Activated CD4-positive, alpha-beta memory T cell treated with anti-CD3 and anti-CD28 coated beads, Interleukin-2, amount 10 ng/mL, durations not matched to agents 7 days and 5 days (primary cell): ENCODE measurements around the gene GNG10. TPM values are rescaled to one million over a fixed set of nuclear protein-coding genes. Genes with fewer than 3 reads are reported as not detected.

Experiments used
- CTCF ChIA-PET: fragments of 350-600 bp; sonication (Branson Sonifier 250); formaldehyde crosslinking; loops from one replicate; lab custom pipeline; 2021; ENCODE audit warnings: antibody characterized with exemption, inconsistent platforms; lab: Charles Lee
- POLR2A ChIA-PET: fragments of 350-600 bp; sonication (Branson Sonifier 250); formaldehyde crosslinking; loops from one replicate; lab custom pipeline; 2021; ENCODE audit warnings: antibody characterized with exemption; lab: Charles Lee
- DNase-seq: peaks from one replicate; pipeline ENCODE4 v3.0.0-alpha.2; 2020
- H3K27ac Mint-ChIP-seq: one replicate; pipeline ENCODE4 v1.8.0; 2021; ENCODE audit warnings: mild to moderate bottlenecking, mixed read lengths
- H3K27me3 Mint-ChIP-seq: one replicate; pipeline ENCODE4 v1.8.0; 2021; ENCODE audit warnings: mixed read lengths
- H3K36me3 Mint-ChIP-seq: one replicate; pipeline ENCODE4 v1.8.0; 2021; ENCODE audit warnings: low read depth, mixed read lengths
- H3K4me1 Mint-ChIP-seq: one replicate; pipeline ENCODE4 v1.8.0; 2021; ENCODE audit warnings: mixed read lengths
- H3K4me3 Mint-ChIP-seq: one replicate; pipeline ENCODE4 v1.8.0; 2021; ENCODE audit warnings: mild to moderate bottlenecking, mixed read lengths
- H3K9me3 Mint-ChIP-seq: one replicate; pipeline ENCODE4 v1.8.0; 2021; ENCODE audit warnings: mixed read lengths
- total RNA-seq, 2 experiments: library from RNA; stranded (reverse); gene quantifications; one replicate each; pipeline ENCODE4 v1.2.3, GENCODE V29; 2021

Gene GNG10
- total RNA-seq, 2 experiments from 2014 or later, result 22.2 to 23.8 TPM

DNA sequence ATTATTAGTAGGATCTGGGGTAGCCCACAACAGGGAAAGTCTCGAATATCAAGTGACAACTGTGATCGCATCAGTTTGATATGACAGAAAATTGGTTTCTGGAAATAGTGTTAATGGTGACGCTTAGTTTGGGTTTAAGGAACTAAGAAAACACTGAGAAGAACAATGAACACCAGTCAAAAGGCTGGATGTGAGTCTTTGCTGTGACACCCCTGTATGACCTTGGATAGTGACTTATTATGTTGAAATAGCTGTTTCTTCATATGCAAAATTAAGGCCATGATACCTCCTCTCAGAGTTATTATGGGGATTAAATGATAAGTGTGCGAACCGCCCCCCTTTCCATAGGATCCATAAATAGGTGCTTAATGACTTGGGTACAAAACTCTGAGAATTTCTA lies 29.3 kb upstream of the GNG10 start:
- H3K36me3 Mint-ChIP-seq, result peaks cover 15% of the 10 kb centered on the region
- H3K4me1 Mint-ChIP-seq, result peaks cover 38% of the 10 kb centered on the region
- POLR2A ChIA-PET, result interaction anchor here (1.2 to 2.6 kb wide), 7 partner anchors 11 to 149 kb away, joined by 3 to 35 read pairs (median 5); partner anchors contain the start of gene GNG10
- H3K9me3 Mint-ChIP-seq, result no peaks in the 10 kb centered on the region
- peak overlapping the region; percentile 67 for H3K27ac Mint-ChIP-seq
- no peak for DNase-seq
- H3K4me3 Mint-ChIP-seq, result peak overlapping the region; percentile 85
- no peaks in the 10 kb centered on the region for H3K27me3 Mint-ChIP-seq
- CTCF ChIA-PET, result interaction anchor here (1.4 kb wide), 2 partner anchors 10 to 443 kb away, joined by 5 to 8 read pairs; no protein-coding TSS in a partner anchor

DNA sequence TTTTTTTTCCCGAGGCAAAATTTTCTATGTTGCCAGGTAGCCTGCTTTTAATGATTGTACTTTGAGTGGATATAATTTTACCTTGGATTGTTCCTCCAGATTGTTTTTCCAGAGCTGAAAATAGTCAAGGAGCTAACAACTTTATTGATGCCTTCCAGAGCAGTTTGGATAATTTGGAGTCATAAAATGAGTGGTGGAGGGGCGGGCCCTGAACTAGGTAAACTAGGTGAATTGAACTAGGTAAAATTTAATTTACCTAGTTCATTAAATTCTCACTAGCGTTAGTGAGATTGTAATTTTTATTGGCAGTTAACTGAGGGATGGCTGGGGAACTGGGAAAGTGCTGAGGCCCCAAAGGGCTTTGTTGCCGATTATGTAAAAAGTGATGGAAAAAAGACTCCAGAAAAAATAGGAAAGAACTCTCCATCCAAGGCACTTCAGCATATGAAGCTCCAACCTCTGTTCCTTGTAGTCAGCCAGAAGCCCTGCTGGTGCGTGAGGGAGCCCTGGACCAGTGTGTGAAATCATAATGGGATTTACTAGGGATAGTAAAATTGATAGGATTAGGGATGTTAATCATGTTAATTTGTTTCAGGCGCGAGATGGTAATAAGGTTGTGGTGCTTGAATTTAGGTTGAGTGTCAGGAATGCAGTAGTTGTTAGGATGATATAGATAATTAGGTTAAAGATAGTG lies 28.6 kb upstream of the GNG10 start:
- no peak overlapping the region for H3K27ac Mint-ChIP-seq
- DNase-seq, result no peak

DNA sequence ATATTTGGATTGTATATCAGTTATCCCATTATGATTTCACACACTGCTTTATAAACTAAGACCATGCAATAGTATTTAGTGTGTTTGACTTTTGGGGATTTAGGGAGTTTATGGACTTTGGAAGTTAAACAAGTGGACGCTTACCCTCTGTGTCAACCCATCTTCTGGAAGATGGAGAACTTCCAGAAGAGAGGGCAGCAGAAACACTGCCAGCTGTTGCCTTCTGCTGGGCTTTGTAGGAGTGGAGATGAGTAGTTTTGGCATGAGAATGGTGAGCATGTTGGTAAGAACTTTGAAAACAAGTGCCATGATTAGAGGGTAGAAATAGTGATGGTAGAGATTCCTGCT lies 28.0 kb upstream of the GNG10 start:
- peaks cover 15% of the 10 kb centered on the region for H3K36me3 Mint-ChIP-seq
- no peaks in the 10 kb centered on the region for H3K9me3 Mint-ChIP-seq
- H3K4me1 Mint-ChIP-seq, result peaks cover 38% of the 10 kb centered on the region
- no peaks in the 10 kb centered on the region for H3K27me3 Mint-ChIP-seq
- POLR2A ChIA-PET, result no interaction called here
- no peak for DNase-seq
- peak overlapping the region; percentile 15 for H3K4me3 Mint-ChIP-seq
- no peak overlapping the region for H3K27ac Mint-ChIP-seq
- CTCF ChIA-PET, result no interaction called here

More for the DNA sequence above, 28.6 kb upstream of the GNG10 start:
- Mint-ChIP-seq H3K4me3 (peak overlapping the region; percentile 85), H3K27me3 (no peaks in the 10 kb centered on the region), H3K9me3 (no peaks in the 10 kb centered on the region), H3K4me1 (peaks cover 38% of the 10 kb centered on the region), H3K36me3 (peaks cover 15% of the 10 kb centered on the region)
- POLR2A ChIA-PET, result interaction anchor here (1.2 to 2.6 kb wide), 3 partner anchors 11 to 51 kb away, joined by 3 to 19 read pairs (median 4); no protein-coding TSS in a partner anchor
- CTCF ChIA-PET, result interaction anchor here (1.4 kb wide), 1 partner anchor 442 kb away, joined by 5 read pairs; no protein-coding TSS in a partner anchor

DNA sequence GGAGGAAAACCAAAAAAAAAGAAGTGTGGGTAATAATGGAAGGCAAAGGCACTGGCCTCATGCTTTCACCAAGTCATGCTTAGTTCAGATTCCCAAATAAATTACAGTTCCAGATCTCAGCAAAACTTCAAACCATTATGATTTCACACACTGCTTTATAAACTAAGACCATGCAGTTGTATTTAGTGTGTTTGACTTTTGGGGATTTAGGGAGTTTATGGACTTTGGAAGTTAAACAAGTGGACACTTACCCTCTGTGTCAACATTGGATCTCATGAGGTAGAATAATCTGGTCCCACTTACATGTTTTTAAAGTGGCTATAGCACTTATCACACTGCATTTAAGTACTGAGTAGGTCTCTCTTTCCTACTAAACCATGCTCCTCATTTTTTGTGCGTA lies 26.5 kb upstream of the GNG10 start:
- no peak overlapping the region for H3K27ac Mint-ChIP-seq
- no peak for DNase-seq
- POLR2A ChIA-PET, result no interaction called here
- no peak overlapping the region for H3K4me3 Mint-ChIP-seq
- H3K4me1 Mint-ChIP-seq, result peaks cover 38% of the 10 kb centered on the region
- no peaks in the 10 kb centered on the region for H3K27me3 Mint-ChIP-seq
- CTCF ChIA-PET, result no interaction called here
- H3K9me3 Mint-ChIP-seq, result no peaks in the 10 kb centered on the region
- peaks cover 15% of the 10 kb centered on the region for H3K36me3 Mint-ChIP-seq

DNA sequence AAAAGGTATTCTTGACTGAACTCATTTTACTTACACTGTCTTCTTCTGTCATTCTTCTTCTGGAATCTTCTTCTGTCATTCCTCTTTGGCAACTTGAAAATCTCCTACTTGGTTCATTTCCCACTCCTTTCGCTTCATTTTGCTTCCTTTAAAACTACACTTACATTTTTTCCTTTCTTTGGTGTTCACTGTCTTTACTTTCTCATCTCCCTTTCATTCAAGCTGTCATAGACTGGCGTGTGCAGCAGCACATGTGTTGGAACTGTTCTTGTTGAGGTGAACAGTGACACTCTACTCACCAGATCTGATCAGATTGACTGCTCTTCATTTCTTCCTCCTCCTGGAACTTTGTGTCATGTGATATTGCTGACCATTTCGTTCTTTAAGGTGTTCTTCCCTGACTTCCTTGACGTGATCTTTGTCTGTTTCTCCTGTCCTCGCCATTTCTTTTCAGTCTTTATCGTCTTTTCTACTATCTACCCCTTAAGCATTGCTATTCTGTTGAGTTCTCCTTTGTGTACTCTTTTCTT lies 23.9 kb upstream of the GNG10 start:
- no peak for DNase-seq
- H3K27ac Mint-ChIP-seq, result no peak overlapping the region
- H3K4me3 Mint-ChIP-seq, result no peak overlapping the region
- no peaks in the 10 kb centered on the region for H3K27me3 Mint-ChIP-seq
- H3K4me1 Mint-ChIP-seq, result peaks cover 25% of the 10 kb centered on the region
- POLR2A ChIA-PET, result no interaction called here
- H3K36me3 Mint-ChIP-seq, result peaks cover 15% of the 10 kb centered on the region
- CTCF ChIA-PET, result no interaction called here
- H3K9me3 Mint-ChIP-seq, result no peaks in the 10 kb centered on the region

DNA sequence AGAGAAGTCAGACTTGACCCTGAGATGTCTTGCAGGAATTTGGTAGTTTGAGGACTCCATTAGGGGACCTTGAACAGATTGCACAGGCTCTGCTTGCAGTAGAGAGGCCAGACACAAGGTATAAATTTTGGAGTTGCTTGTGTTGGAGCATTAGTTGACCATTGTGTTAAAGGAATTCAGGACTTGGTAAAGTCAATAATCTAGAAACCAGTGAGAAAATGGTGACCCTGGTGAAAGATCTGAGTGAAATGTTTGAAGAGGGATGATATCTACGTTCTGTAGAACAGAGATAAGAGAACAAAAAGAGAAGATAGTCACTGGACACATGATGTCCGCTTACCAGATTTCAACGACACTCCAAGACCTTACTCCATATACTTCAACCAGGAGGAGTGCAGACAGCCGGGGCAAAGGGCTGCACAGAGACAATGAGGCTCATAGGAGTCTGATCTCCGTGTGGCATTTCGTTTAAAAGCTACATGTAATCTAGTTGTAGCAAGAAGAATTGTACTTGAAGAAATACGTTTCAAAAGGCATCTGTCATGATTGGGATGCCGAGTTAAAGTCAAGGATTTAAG lies 17.1 kb upstream of the GNG10 start:
- Mint-ChIP-seq H3K4me1 (no peaks in the 10 kb centered on the region), H3K9me3 (no peaks in the 10 kb centered on the region), H3K36me3 (peaks cover 34% of the 10 kb centered on the region), H3K27me3 (no peaks in the 10 kb centered on the region), H3K27ac (no peak overlapping the region), H3K4me3 (no peak overlapping the region)
- ChIA-PET CTCF (no interaction called here), POLR2A (interaction anchor here (4.2 kb wide), 1 partner anchor 13 kb away, joined by 19 read pairs; the partner anchor contains the start of gene DNAJC25)
- no peak for DNase-seq

DNA sequence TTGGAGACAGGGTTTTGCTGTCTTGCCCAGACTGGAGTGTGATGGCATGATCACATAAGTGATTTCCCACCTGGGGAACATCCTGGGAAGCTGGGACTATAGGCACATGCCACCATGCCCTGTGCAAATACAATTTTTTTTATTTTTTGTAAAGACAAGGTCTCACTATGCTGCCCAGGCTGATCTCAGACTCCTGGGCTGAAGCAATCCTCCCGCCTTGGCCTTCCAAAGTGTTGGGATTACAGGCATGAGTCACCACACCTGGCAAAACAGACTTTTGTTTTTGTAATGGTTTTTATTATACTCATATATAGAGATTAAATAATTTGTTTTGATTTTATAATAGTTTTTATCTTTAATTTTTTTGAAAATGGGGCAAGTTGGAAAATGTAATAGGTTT lies 15.6 kb upstream of the GNG10 start:
- no peaks in the 10 kb centered on the region for H3K4me1 Mint-ChIP-seq
- H3K36me3 Mint-ChIP-seq, result peaks cover 41% of the 10 kb centered on the region
- ChIA-PET POLR2A (interaction anchor here (1.4 to 4.2 kb wide), 2 partner anchors 14 to 15 kb away, joined by 3 to 19 read pairs; partner anchors contain the start of genes DNAJC25 and GNG10), CTCF (no interaction called here)
- H3K9me3 Mint-ChIP-seq, result no peaks in the 10 kb centered on the region
- DNase-seq, result no peak
- H3K27me3 Mint-ChIP-seq, result no peaks in the 10 kb centered on the region
- no peak overlapping the region for H3K4me3 Mint-ChIP-seq
- H3K27ac Mint-ChIP-seq, result no peak overlapping the region

DNA sequence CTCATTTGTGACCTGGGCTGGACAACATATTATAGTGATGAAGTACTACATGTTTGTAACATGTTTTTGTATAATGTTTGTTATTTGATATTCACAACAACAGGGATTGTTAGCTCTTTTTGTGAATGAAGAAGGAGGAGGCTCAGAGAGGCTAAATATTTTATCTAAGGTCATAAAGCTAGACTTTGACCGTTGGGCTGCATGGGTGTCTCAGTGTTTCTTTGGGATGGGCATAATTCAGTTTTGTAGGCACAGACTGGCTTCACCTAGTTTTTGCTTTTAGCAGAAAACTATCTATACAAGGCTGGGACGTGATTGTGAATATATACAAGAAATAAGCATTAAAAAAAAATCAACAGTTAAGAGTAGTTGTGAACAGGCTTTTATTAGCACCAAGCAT lies 15.0 kb upstream of the GNG10 start:
- Mint-ChIP-seq H3K9me3 (no peaks in the 10 kb centered on the region), H3K27ac (no peak overlapping the region), H3K4me3 (no peak overlapping the region), H3K4me1 (no peaks in the 10 kb centered on the region), H3K36me3 (peaks cover 41% of the 10 kb centered on the region), H3K27me3 (no peaks in the 10 kb centered on the region)
- DNase-seq, result no peak
- ChIA-PET POLR2A (interaction anchor here (1.4 kb wide), 1 partner anchor 15 kb away, joined by 3 read pairs; the partner anchor contains the start of gene GNG10), CTCF (no interaction called here)

DNA sequence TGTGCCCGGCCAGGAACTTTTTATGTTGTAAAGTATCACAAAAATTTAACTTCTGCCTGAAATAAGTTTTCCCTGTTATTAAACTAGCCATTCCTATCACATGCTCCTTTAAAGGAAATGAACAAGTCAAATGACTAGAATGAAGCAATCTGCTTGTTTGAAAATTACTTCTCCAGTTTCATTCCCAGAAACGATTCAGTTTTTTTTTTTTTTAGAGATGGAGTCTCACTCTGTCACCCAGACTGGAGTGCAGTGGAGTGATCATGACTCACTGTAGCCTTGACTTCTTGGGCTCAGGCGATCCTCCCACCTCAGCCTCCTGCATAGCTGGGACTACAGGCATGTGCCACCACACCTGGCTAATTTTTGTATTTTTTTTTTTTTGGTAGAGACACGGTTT lies 13.3 kb upstream of the GNG10 start:
- Mint-ChIP-seq H3K27me3 (no peaks in the 10 kb centered on the region), H3K4me3 (no peak overlapping the region), H3K9me3 (no peaks in the 10 kb centered on the region), H3K36me3 (peaks cover 39% of the 10 kb centered on the region), H3K27ac (no peak overlapping the region), H3K4me1 (no peaks in the 10 kb centered on the region)
- ChIA-PET CTCF (no interaction called here), POLR2A (no interaction called here)
- DNase-seq, result no peak

DNA sequence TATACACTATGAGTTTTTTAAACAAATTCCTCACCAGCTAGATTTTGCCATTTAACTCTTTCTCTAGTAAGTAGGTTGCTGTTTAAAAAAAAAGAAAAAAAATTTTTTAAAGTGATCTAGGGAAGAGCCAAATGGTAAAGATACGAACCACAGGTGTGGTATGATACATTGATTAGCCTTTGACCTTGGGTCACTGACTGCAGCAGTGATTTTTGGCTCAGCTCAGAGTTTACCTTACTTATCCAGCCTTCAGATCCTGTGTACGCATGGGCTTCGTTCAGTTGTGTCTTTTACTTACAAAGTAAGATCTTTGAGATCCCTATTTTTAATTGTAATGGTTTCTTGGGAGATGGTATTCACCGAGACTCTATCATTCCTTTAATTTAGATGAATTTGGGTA lies 12.4 kb upstream of the GNG10 start:
- H3K4me3 Mint-ChIP-seq, result no peak overlapping the region
- H3K4me1 Mint-ChIP-seq, result no peaks in the 10 kb centered on the region
- CTCF ChIA-PET, result no interaction called here
- H3K36me3 Mint-ChIP-seq, result peaks cover 36% of the 10 kb centered on the region
- POLR2A ChIA-PET, result interaction anchor here (1.2 to 1.5 kb wide), 2 partner anchors 12 to 13 kb away, joined by 4 read pairs; partner anchors contain the start of gene GNG10
- no peaks in the 10 kb centered on the region for H3K9me3 Mint-ChIP-seq
- no peak for DNase-seq
- no peaks in the 10 kb centered on the region for H3K27me3 Mint-ChIP-seq
- H3K27ac Mint-ChIP-seq, result no peak overlapping the region

DNA sequence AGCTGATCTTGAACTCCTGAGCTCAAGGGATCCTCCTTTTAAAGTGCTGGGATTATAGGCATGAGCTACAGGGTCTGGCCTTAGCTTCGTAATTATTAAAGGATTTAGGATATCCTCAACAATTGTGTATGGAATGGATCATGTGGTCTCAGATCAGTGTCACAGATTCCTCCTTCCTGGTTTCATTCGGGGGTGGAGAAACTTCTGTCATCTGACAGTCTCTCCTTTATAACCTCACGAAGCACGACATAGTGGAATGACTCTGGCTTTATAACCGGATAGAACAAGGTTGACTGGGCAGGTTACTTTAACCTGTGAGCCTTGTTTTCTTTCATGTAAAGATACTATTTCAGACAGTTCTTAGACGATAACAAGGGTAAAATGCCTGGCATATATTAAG lies 4.4 kb upstream of the GNG10 start:
- no peak for DNase-seq
- Mint-ChIP-seq H3K4me3 (no peak overlapping the region), H3K36me3 (peaks cover 18% of the 10 kb centered on the region), H3K4me1 (peaks cover 8% of the 10 kb centered on the region), H3K9me3 (no peaks in the 10 kb centered on the region), H3K27me3 (no peaks in the 10 kb centered on the region), H3K27ac (no peak overlapping the region)
- ChIA-PET CTCF (no interaction called here), POLR2A (no interaction called here)

DNA sequence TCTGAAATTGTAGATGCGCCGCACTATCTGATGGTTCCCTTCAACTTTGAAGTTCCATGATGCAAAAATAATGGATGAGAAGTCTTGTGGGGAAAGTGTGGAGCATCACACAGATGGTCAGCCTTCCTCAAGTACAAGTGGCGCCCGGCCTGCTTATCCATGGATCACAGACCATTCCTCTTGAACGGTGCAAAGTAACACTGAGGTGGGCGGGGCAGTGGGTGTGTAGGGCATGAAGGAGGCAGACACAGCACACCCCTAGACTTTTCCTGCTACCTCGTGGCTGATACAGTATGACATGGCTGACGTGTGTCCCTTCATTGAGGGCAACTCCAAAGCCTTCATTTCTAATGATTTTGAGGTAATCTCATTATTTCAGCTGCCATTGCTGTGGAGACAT lies 2.5 kb upstream of the GNG10 start:
- no peak overlapping the region for H3K4me3 Mint-ChIP-seq
- no peaks in the 10 kb centered on the region for H3K9me3 Mint-ChIP-seq
- H3K4me1 Mint-ChIP-seq, result peaks cover 24% of the 10 kb centered on the region
- H3K27ac Mint-ChIP-seq, result no peak overlapping the region
- ChIA-PET POLR2A (no interaction called here), CTCF (no interaction called here)
- peaks cover 22% of the 10 kb centered on the region for H3K36me3 Mint-ChIP-seq
- no peaks in the 10 kb centered on the region for H3K27me3 Mint-ChIP-seq
- no peak for DNase-seq

DNA sequence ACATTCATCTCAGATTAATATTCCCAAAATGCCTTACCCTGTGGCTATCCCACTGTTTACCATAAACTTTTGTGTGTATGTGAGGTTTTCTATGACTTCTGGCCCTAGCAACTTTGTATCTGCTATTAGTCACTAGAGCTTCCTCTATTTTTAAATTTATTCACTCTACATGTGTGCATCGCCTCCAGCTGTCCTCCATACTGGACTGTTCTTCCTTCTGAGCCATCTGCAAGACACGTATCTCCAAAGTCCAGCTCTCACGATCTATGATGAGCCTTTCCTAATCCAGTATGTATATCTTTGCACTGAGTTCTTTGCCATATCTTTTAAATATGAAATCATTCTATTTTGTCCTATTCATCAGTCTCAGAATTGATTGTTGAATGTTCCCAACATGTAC lies 1.7 kb upstream of the GNG10 start:
- ChIA-PET POLR2A (no interaction called here), CTCF (no interaction called here)
- Mint-ChIP-seq H3K27me3 (no peaks in the 10 kb centered on the region), H3K36me3 (peaks cover 23% of the 10 kb centered on the region), H3K27ac (no peak overlapping the region), H3K4me3 (no peak overlapping the region), H3K4me1 (peaks cover 26% of the 10 kb centered on the region), H3K9me3 (no peaks in the 10 kb centered on the region)
- no peak for DNase-seq
